MM.1S (cell line): ENCODE data around the gene PHYH.

Experiments used
- DNase-seq: peaks from one replicate; pipeline ENCODE4 v3.0.0-alpha.2; 2015
- H2AFZ ChIP-seq: fragments of 300-600 bp; sonication (generic); 2 replicates; pipeline ENCODE4 v1.6.0; 2016; ENCODE audit warnings: antibody characterized with exemption, low read length
- H3F3A ChIP-seq: fragments of 300-600 bp; sonication (generic); 2 replicates; pipeline ENCODE4 v1.6.1; 2016; ENCODE audit warnings: mild to moderate bottlenecking, antibody characterized with exemption, low read length, moderate library complexity, mixed read lengths; ENCODE audit not compliant: insufficient read depth
- H3K27ac ChIP-seq: fragments of 300-600 bp; sonication (generic); 2 replicates; pipeline ENCODE4 v1.5.1; 2016; ENCODE audit warnings: mild to moderate bottlenecking, low read length
- H3K27me3 ChIP-seq: fragments of 300-600 bp; sonication (generic); replicated peaks from 2 replicates; pipeline ENCODE4 v1.6.0; 2016; ENCODE audit warnings: low read length; ENCODE audit not compliant: insufficient read depth
- H3K36me3 ChIP-seq: fragments of 300-600 bp; sonication (generic); replicated peaks from 2 replicates; pipeline ENCODE4 v1.6.1; 2016; ENCODE audit warnings: mild to moderate bottlenecking, low read length, mixed read lengths; ENCODE audit not compliant: insufficient read depth
- H3K4me1 ChIP-seq: fragments of 300-600 bp; sonication (generic); 2 replicates; pipeline ENCODE4 v1.6.1; 2016; ENCODE audit warnings: low read length, mixed read lengths
- H3K4me2 ChIP-seq: fragments of 300-600 bp; sonication (generic); 2 replicates; pipeline ENCODE4 v1.6.0; 2016; ENCODE audit warnings: low read depth, low read length
- H3K4me3 ChIP-seq: fragments of 300-600 bp; sonication (generic); 2 replicates; pipeline ENCODE4 v1.5.1; 2016; ENCODE audit warnings: low read length, mixed read lengths
- H3K79me2 ChIP-seq: fragments of 300-600 bp; sonication (generic); 2 replicates; pipeline ENCODE4 v1.6.1; 2016; ENCODE audit warnings: mixed run types, low read length, mixed read lengths
- H3K9ac ChIP-seq: fragments of 300-600 bp; sonication (generic); 2 replicates; pipeline ENCODE4 v1.6.1; 2016; ENCODE audit warnings: low read length, mixed read lengths
- H3K9me2 ChIP-seq: fragments of 300-600 bp; sonication (generic); replicated peaks from 2 replicates; pipeline ENCODE4 v1.6.1; 2016; ENCODE audit warnings: mild to moderate bottlenecking, low read length, mixed read lengths; ENCODE audit not compliant: insufficient read depth
- H3K9me3 ChIP-seq: fragments of 300-600 bp; sonication (generic); replicated peaks from 2 replicates; pipeline ENCODE4 v1.6.1; 2016; ENCODE audit warnings: mild to moderate bottlenecking, low read length, mixed read lengths; ENCODE audit not compliant: insufficient read depth
- H4K20me1 ChIP-seq: fragments of 300-600 bp; sonication (generic); 2 replicates; pipeline ENCODE4 v1.6.1; 2016; ENCODE audit warnings: mild to moderate bottlenecking, low read length, moderate library complexity, mixed read lengths; ENCODE audit not compliant: insufficient read depth
- CTCF ChIP-seq: fragments of 300-600 bp; sonication (generic); IDR thresholded peaks from 2 replicates; pipeline ENCODE4 v1.5.1; 2016; ENCODE audit warnings: antibody characterized with exemption, low read length, mixed read lengths
- EZH2 ChIP-seq: fragments of 300-600 bp; sonication (generic); optimal IDR thresholded peaks from 2 replicates; pipeline ENCODE3; 2017; ENCODE audit warnings: low read depth, mild to moderate bottlenecking, antibody characterized with exemption, low read length, mixed read lengths
- EZH2phosphoT487 ChIP-seq: fragments of 300-600 bp; sonication (generic); IDR thresholded peaks from 2 replicates; pipeline ENCODE4 v1.6.1; 2018; ENCODE audit warnings: antibody characterized with exemption, low read length

PHYH gene

GRCh38 chr10:13316635-13317311 lies 16.9 kb upstream of the PHYH start:
- H3K9me3 ChIP-seq: no peaks in the 10 kb centered on the region
- H3K79me2 ChIP-seq: no peaks in the 10 kb centered on the region
- H3K27ac ChIP-seq: no peak overlapping the region
- H3K4me2 ChIP-seq: no peak overlapping the region
- H3K4me1 ChIP-seq: no peaks in the 10 kb centered on the region
- peaks cover 2% of the 10 kb centered on the region; the same call in 1 of the 2 replicates for H3K36me3 ChIP-seq
- no peaks in the 10 kb centered on the region for H3K27me3 ChIP-seq
- no peak for DNase-seq
- no peak overlapping the region for H3K9ac ChIP-seq
- H2AFZ ChIP-seq: no peak overlapping the region
- no peak overlapping the region for H3K4me3 ChIP-seq
- H3F3A ChIP-seq: no peaks in the 10 kb centered on the region
- no peaks in the 10 kb centered on the region for H4K20me1 ChIP-seq
- TF ChIP-seq CTCF: no peak
- TF ChIP-seq EZH2: no peak
- no peak for TF ChIP-seq EZH2phosphoT487
- H3K9me2 ChIP-seq: no peaks in the 10 kb centered on the region

GRCh38 chr10:13315361-13315760 lies 15.5 kb upstream of the PHYH start:
- no peaks in the 10 kb centered on the region for H3K27me3 ChIP-seq
- H3K27ac ChIP-seq: no peak overlapping the region
- no peaks in the 10 kb centered on the region for H3F3A ChIP-seq
- H2AFZ ChIP-seq: no peak overlapping the region
- TF ChIP-seq EZH2phosphoT487 (no peak), EZH2 (no peak), CTCF (no peak)
- peaks cover 2% of the 10 kb centered on the region; the same call in 1 of the 2 replicates for H3K36me3 ChIP-seq
- no peaks in the 10 kb centered on the region for H4K20me1 ChIP-seq
- no peak for DNase-seq
- no peaks in the 10 kb centered on the region for H3K4me1 ChIP-seq
- H3K9ac ChIP-seq: no peak overlapping the region
- no peak overlapping the region for H3K4me2 ChIP-seq
- no peaks in the 10 kb centered on the region for H3K9me2 ChIP-seq
- H3K79me2 ChIP-seq: no peaks in the 10 kb centered on the region
- no peaks in the 10 kb centered on the region for H3K9me3 ChIP-seq
- H3K4me3 ChIP-seq: no peak overlapping the region

GRCh38 chr10:13311177-13311575 lies 11.3 kb upstream of the PHYH start:
- no peak overlapping the region for H3K4me3 ChIP-seq
- H3K27ac ChIP-seq: no peak overlapping the region
- no peak overlapping the region for H2AFZ ChIP-seq
- no peaks in the 10 kb centered on the region for H3K27me3 ChIP-seq
- H3K79me2 ChIP-seq: no peaks in the 10 kb centered on the region
- no peak overlapping the region for H3K4me2 ChIP-seq
- H4K20me1 ChIP-seq: no peaks in the 10 kb centered on the region
- TF ChIP-seq EZH2phosphoT487 (no peak), CTCF (no peak), EZH2 (no peak)
- no peaks in the 10 kb centered on the region for H3K9me2 ChIP-seq
- H3K9me3 ChIP-seq: no peaks in the 10 kb centered on the region
- H3F3A ChIP-seq: no peaks in the 10 kb centered on the region
- H3K36me3 ChIP-seq: no peaks in the 10 kb centered on the region
- no peak overlapping the region for H3K9ac ChIP-seq
- H3K4me1 ChIP-seq: no peaks in the 10 kb centered on the region
- DNase-seq: no peak
